Stimulated activated naive CD8-positive, alpha-beta T cell treated with anti-CD3 and anti-CD28 coated beads, Interleukin-15, amount 100 ng/mL, for 72 hours (primary cell): ENCODE measurements around the gene CFAP74.
"Not testable (repeated sequence)": the region's sequence is repeated elsewhere in the genome, so short reads cannot be mapped to it uniquely, and the experiment has no call there.

ENCODE experiments used
- ATAC-seq: fragments of 150-1000 bp; cut with Tn5 transposase; 2 replicates; pipeline ENCODE4 v1.10.0; 2021; ENCODE audit warnings: mild to moderate bottlenecking, moderate library complexity
- DNase-seq, 2 donors: peaks; one replicate each; pipeline ENCODE4 v3.0.0; 2021 to 2022
- H3K27ac Mint-ChIP-seq, 2 donors: one replicate each; pipeline ENCODE4 v1.8.0; 2022; ENCODE audit warnings: mild to moderate bottlenecking in 2 of 2, mixed read lengths in 2 of 2, moderate library complexity in 2 of 2
- H3K27me3 Mint-ChIP-seq: one replicate; pipeline ENCODE4 v1.8.0; 2022; ENCODE audit warnings: mixed read lengths
- H3K4me1 Mint-ChIP-seq: one replicate; pipeline ENCODE4 v1.8.0; 2022; ENCODE audit warnings: mild to moderate bottlenecking, mixed read lengths
- H3K4me3 Mint-ChIP-seq, 2 donors: one replicate each; pipeline ENCODE4 v1.8.0; 2022; ENCODE audit warnings: mild to moderate bottlenecking in 2 of 2, mixed read lengths in 2 of 2, moderate library complexity in 1 of 2
- H3K9me3 Mint-ChIP-seq, 2 donors: one replicate each; pipeline ENCODE4 v1.8.0; 2022; ENCODE audit warnings: mixed read lengths in 2 of 2

The CFAP74 gene

DNA sequence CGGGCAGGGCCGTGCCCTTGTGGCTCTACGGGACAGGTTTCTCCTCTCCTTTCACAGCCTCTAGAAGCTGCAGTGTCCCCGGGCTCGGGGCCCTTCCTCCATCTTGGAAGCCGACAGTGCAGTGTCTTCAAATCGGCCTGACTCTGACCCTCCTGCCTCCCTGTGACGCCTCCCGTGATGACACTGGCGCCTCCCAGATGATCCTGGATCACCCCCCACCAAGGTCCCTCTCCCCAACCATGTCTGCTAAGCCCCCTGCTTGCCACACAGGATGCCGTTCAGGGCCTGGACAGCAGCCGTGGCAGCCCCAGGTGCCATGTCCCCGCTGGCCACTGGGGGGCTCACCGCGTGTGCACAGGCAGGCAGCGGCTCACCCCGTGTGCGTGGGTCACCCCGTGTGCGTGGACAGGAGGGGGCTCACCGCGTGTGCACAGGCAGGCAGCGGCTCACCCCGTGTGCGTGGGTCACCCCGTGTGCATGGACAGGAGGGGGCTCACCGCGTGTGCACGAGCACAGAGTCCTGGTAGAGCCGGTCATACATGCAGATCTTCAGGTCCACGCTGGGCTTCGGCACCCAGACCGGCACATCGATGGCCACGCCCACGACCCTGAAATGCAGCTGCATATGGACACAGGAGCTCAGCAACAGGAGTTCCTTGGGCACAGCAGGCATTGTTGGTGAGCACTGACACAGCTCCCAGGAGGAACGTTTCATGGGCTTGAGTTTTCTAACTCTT is 59.6 kb downstream of the CFAP74 start:
- Mint-ChIP-seq H3K27ac (no peak overlapping the region), H3K27me3 (no peaks in the 10 kb centered on the region), H3K4me3 (peak overlapping the region in 1 of 2 donors; percentile 40), H3K4me1 (peaks cover 8% of the 10 kb centered on the region), H3K9me3 (no peaks in the 10 kb centered on the region)
- ATAC-seq (peak; percentile 90), DNase-seq (peak; percentile 49 to 60)

DNA sequence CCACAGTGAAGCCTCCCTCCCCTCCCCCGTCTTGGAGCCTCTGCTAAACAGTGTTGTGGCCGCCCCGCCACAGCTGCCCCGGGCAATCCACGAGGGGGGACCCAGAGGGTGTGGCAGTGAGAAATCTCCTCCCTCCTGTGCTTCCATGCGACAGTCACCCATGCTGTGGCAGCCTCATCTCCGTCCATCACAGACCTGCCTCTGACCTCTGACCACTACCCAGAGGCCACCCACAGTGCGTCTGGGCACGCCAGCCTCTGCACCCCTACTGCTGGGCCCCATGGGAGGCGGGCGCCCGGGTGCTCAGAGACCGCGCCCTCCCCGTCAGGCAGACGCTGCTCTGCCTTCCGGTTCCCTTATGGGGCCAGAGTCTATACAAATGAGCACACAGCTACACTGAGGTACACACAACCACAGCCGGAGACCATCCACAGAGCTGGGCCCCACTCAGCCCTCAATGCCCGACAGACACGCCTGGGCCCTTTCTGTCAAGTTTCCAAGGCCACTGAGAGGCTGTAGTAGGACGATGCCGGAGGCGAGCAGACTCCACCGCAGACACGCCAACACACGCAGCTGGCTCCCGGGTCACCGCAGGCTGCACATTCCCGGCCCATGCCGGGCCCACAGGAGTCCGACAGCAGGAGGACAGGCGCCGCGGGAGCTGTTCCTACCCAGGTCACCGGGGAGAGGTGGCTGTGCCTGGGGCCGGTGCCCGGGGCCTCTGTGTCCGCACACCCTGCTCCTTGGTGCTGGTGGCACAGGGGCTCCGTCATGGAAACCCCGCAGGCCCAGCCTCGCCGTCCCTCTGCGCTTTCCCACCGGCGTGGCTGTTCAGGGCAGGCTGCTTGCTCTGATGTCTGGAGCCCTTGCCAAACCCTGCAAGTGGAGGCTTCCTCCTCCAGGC is 60.6 kb downstream of the CFAP74 start:
- no peak overlapping the region for H3K27ac Mint-ChIP-seq
- no peaks in the 10 kb centered on the region for H3K27me3 Mint-ChIP-seq
- no peaks in the 10 kb centered on the region for H3K9me3 Mint-ChIP-seq
- H3K4me3 Mint-ChIP-seq: no peak overlapping the region
- ATAC-seq: no peak
- peaks cover 8% of the 10 kb centered on the region for H3K4me1 Mint-ChIP-seq
- no peak for DNase-seq

DNA sequence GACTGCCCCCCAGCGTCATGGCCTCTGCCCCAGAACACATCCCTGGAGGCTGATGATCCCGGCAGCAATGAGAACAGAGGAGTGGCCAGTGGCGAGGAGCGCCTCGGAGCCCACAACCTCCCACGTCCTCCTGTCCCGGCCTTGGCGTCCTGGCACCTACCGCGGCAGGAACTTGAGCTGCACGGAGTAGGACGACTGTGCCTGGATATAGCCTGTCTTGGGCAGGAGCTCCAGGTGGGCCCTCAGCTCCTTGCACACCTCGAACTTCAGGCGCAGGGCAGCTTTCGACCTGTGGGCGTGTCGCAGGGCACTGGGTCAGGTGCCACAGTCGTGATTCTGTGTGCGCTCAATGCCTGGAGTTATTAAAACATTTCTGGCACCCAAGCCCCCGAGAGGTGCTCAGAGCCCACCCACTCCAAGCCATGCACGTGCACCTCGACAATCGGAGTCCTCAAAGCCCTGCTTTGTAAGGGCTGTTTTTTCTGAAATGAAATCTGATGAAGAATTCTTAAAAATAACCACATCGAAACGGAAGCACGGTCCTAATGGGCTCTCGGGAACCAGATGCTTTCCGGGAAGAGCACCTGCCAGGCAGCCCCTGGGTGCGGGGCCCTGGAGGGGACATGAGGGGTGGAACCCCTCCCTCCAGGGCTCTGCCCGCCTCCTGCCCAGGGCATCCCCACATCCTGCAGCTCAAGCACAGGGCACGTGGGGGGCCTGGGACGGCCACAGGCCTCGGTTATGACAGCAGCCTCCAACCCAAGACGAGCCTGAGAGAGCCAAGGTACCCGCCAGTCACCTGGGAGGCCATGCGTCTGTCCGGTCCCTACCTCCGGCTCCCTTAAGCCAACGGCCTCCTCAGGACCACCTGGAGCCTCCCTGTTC is 61.5 kb downstream of the CFAP74 start:
- H3K27ac Mint-ChIP-seq: no peak overlapping the region
- no peak for ATAC-seq

DNA sequence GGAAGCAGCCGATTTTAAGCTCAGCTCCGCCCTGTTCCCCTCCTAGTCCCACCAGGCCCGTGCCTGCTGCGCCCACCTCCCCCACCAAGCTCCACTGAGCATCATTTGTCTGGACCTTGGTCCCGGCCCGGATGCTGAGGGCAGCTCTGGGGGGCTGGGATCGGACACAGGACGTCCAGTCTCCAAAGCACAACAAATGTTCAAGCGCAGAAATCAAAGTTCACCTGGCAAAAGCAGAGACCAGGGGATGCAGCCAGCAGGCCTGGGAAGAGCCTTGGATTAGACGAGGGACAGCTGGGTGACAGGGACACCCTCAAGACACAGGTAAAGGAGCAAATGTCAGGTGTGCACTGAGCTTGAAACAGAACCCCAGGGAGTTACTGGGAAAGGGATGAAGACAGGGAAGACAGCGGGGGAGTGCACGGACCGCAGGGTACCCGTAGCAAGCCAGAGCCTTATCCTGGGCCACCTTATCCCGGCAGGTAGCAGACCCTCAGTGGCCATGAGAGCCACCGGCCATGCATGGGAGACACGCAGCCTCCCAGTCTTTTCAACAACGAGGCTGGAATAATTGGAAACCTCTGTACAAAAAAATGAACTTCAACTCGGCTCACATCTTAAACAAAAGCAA is 62.3 kb downstream of the CFAP74 start:
- Mint-ChIP-seq H3K4me3 (no peak overlapping the region), H3K9me3 (no peaks in the 10 kb centered on the region), H3K27ac (no peak overlapping the region), H3K4me1 (peaks cover 8% of the 10 kb centered on the region), H3K27me3 (no peaks in the 10 kb centered on the region)
- no peak for DNase-seq
- ATAC-seq: no peak

More for the DNA sequence above, 61.5 kb downstream of the CFAP74 start:
- no peak overlapping the region for H3K4me3 Mint-ChIP-seq
- peaks cover 8% of the 10 kb centered on the region for H3K4me1 Mint-ChIP-seq
- no peaks in the 10 kb centered on the region for H3K27me3 Mint-ChIP-seq
- DNase-seq: no peak
- no peaks in the 10 kb centered on the region for H3K9me3 Mint-ChIP-seq

GRCh38 chr1:1940123-1940425 is 63.5 kb downstream of the CFAP74 start:
- peaks cover 8% of the 10 kb centered on the region for H3K4me1 Mint-ChIP-seq
- no peak overlapping the region for H3K4me3 Mint-ChIP-seq
- no peak for ATAC-seq
- H3K9me3 Mint-ChIP-seq: peaks cover 3 to 6% of the 10 kb centered on the region in 2 donors
- H3K27ac Mint-ChIP-seq: no peak overlapping the region
- H3K27me3 Mint-ChIP-seq: no peaks in the 10 kb centered on the region
- DNase-seq: no peak

- no peaks in the 10 kb centered on the region for H3K27me3 Mint-ChIP-seq
- no peak overlapping the region for H3K4me3 Mint-ChIP-seq
- no peak for ATAC-seq
- no peak for DNase-seq
- H3K27ac Mint-ChIP-seq: no peak overlapping the region
- peaks cover 8% of the 10 kb centered on the region for H3K4me1 Mint-ChIP-seq
- peaks cover 9 to 12% of the 10 kb centered on the region in 2 donors for H3K9me3 Mint-ChIP-seq
Observed at GRCh38 chr1:1939296-1940122, 64.1 kb downstream of the CFAP74 start.

- Mint-ChIP-seq H3K27me3 (no peaks in the 10 kb centered on the region), H3K9me3 (peaks cover 17 to 20% of the 10 kb centered on the region in 2 donors), H3K4me3 (no peak overlapping the region), H3K27ac (no peak overlapping the region), H3K4me1 (peaks cover 2% of the 10 kb centered on the region)
- ATAC-seq (no peak), DNase-seq (no peak)
Observed at GRCh38 chr1:1938613-1939295, 64.8 kb downstream of the CFAP74 start.

DNA sequence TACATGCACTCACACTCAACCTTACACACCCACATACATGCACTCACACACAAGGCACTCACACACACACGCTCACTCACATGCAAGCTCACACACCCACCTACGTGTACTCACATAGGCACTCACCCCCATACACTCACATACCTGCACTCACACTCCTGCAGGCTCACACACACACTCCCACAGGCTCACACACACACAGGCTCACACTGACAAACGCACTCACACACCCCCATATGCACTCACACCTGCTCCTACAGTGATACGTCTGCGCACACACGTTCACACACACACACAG is 65.4 kb downstream of the CFAP74 start:
- H3K4me3 Mint-ChIP-seq: no peak overlapping the region
- H3K4me1 Mint-ChIP-seq: no peaks in the 10 kb centered on the region
- no peak for DNase-seq
- peaks cover 18 to 20% of the 10 kb centered on the region in 2 donors for H3K9me3 Mint-ChIP-seq
- no peak for ATAC-seq
- H3K27ac Mint-ChIP-seq: no peak overlapping the region
- H3K27me3 Mint-ChIP-seq: no peaks in the 10 kb centered on the region

DNA sequence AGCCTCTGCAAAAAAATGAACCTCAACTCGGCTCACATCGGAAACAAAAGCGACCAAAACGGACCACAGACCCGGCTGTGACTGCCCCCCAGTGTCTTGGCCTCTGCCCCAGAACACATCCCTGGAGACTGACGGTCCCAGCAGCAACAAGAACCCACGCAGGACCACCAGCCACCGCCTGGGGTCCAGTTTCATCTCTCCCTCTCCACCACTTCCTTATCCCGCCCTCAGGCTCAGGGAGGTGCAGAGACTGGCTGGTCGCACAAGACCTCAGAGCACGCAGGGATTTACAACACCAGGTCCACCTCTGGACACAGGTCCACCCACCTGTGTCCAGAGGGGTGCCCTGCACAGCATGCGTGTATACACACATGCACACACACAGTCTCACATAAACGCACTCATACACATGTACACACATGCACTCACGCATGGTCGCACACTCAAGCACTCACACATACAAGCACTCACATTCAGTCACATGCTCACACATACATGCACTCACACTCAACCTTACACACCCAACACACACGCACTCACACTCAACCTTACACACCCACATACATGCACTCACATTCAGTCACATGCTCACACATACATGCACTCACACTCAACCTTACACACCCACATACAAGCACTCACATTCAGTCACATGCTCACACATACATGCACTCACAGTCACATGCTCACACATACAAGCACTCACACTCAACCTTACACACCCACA is 65.9 kb downstream of the CFAP74 start:
- Mint-ChIP-seq H3K27me3 (no peaks in the 10 kb centered on the region), H3K27ac (no peak overlapping the region), H3K9me3 (peaks cover 18 to 20% of the 10 kb centered on the region in 2 donors), H3K4me3 (no peak overlapping the region), H3K4me1 (no peaks in the 10 kb centered on the region)
- DNase-seq: no peak
- ATAC-seq: no peak

DNA sequence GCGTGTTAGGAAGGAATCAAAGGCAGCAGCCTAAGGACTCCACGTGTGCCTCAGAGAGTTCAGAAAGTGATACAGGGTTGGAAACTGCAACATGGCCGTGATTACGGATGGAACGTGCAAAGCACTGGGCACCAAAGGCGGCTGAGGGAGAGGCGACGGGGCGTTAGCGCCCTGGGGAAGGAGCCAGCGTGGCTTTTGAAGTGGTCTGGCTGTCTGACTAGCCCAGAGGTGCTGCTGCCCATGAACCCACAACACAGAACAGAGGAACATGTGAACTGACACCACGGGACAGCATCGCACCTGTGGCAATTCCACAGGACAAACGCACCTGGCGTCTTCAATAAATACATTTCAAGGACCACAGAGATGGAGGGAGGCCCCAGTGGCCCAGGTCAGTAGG is 66.5 kb downstream of the CFAP74 start:
- Mint-ChIP-seq H3K4me3 (no peak overlapping the region), H3K27me3 (no peaks in the 10 kb centered on the region), H3K9me3 (peaks cover 18 to 20% of the 10 kb centered on the region in 2 donors), H3K4me1 (no peaks in the 10 kb centered on the region), H3K27ac (no peak overlapping the region)
- DNase-seq: no peak
- ATAC-seq: no peak

DNA sequence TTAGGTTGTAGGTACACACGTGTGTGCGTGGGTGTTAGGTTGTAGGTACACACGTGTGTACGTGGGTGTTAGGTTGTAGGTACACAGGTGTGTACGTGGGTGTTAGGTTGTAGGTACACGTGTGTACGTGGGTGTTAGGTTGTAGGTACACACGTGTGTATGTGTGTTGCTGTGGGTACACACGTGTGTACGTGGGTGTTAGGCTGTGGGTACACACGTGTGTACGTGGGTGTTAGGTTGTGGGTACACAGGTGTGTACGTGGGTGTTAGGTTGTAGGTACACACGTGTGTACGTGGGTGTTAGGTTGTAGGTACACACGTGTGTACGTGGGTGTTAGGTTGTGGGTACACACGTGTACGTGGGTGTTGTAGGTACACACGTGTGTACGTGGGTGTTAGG is 68.7 kb downstream of the CFAP74 start:
- DNase-seq, H3K27ac Mint-ChIP-seq, H3K4me3 Mint-ChIP-seq, H3K4me1 Mint-ChIP-seq, ATAC-seq, H3K27me3 Mint-ChIP-seq: not testable (repeated sequence)
- H3K9me3 Mint-ChIP-seq: peaks cover 18 to 20% of the 10 kb centered on the region in 2 donors

DNA sequence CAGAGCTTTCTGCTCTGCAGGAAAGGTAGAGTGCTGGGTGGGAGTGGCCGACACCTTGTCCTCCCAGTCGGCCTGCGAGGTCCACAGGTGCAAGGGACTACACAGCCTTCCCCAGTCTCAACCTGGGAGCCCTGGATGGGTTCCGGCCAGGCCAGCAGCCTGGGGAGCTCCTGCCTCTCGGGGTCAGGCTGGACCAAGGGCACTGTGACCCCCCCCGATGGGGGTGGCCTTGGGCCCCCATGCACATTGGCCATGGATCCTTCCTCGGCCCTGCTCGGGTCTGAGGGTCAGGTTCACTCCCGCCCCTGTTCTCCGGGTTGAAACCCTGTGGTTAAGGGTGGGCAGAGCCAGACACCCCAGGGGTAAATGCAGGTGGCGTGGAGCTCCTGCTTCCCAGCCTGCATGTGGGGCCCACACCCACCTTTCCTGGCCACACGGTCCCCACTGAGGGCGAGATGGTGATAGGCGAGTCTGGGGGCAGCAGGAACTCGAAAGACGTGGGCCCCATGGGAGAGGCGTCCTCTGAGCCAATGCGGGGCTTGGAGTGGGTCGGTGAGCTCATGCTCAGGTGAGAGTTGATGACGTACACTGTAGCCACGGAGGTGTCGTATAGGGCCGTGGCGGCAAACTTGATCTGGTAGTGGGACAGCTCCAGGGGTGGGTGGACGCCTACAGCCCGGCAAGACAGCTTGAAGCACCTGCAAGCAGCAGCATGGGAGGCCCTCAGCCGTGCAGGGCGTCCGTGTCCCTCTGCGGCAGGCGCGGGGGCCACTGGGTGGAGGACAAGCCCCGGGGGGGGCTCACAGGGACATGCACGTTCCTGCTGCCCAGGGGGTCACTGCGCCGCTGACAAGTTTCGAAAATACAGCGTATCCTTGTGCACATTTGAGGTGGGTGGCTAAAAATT is 73.7 kb downstream of the CFAP74 start:
- Mint-ChIP-seq H3K4me1 (no peaks in the 10 kb centered on the region), H3K27me3 (no peaks in the 10 kb centered on the region), H3K9me3 (peaks cover 11 to 13% of the 10 kb centered on the region in 2 donors), H3K27ac (no peak overlapping the region), H3K4me3 (no peak overlapping the region)
- DNase-seq (no peak), ATAC-seq (peak; percentile 16)

DNA sequence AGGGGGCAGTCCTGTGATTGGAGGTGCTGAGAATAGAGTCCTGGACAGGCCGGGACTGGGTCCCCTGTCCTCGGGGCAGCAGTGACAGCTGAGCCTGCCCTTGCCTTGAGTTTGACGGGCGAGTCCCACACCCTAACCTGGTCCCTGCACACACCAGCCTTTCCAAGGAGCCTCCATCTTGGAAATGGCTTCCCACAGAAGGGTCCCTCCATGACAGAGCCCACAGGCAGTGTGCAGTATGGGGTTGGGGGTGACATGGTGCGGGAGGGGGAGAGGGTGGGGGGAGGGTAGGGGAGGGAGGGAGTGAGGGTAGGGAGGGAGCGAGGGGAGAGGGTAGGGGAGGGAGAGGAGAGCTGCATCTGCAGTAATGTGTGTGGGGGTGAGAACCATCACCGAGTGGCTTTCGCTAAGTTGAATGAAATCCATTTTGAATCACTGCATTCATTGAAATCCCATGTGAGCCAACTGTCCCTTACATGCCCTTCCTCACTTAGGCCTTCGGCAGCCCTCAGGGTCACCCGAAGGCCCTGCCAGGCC is 74.4 kb downstream of the CFAP74 start:
- Mint-ChIP-seq H3K27ac (no peak overlapping the region), H3K27me3 (no peaks in the 10 kb centered on the region), H3K9me3 (peaks cover 4 to 6% of the 10 kb centered on the region in 2 donors), H3K4me1 (no peaks in the 10 kb centered on the region), H3K4me3 (no peak overlapping the region)
- DNase-seq (no peak), ATAC-seq (peak; percentile 50)
